Suprapubic skin (tissue), 4 donors: ENCODE results near the gene EIF4G2.

Experiments
- CTCF ChIP-seq, 2 donors: fragments of 200-600 bp in 1 of 2; fragments of 450-650 bp in 1 of 2; sonication (generic) in 1 of 2; IDR thresholded peaks; one replicate each; pipeline ENCODE4 v1.5.1; 2016 to 2019; ENCODE audit warnings: antibody characterized with exemption in 2 of 2, mild to moderate bottlenecking in 1 of 2, moderate library complexity in 1 of 2
- EP300 ChIP-seq: sonication (generic); formaldehyde crosslinking; IDR thresholded peaks from one replicate; pipeline ENCODE4 v1.6.1; 2017; ENCODE audit warnings: antibody characterized with exemption
- POLR2A ChIP-seq, 2 donors: fragments of 450-650 bp; IDR thresholded peaks; one replicate each; pipeline ENCODE4 v1.6.1; 2017; ENCODE audit warnings: antibody characterized with exemption in 2 of 2, mild to moderate bottlenecking in 2 of 2, moderate library complexity in 2 of 2
- POLR2AphosphoS5 ChIP-seq, 3 donors: sonication (generic); formaldehyde crosslinking; IDR thresholded peaks; one replicate each; pipeline ENCODE4 v1.6.1; 2017; ENCODE audit warnings: antibody characterized with exemption in 3 of 3

GRCh38 chr11:10813945-10814344 is 5.2 kb upstream of the EIF4G2 start:
- no peak for TF ChIP-seq CTCF (IDR thresholded peaks at IDR 0.05)
- no peak for TF ChIP-seq POLR2AphosphoS5 (IDR thresholded peaks at IDR 0.05)
- TF ChIP-seq EP300: no peak
- TF ChIP-seq POLR2A (IDR thresholded peaks at IDR 0.05): no peak
